NCI-H1930 (cell line): ENCODE measurements around the gene CACNB3.
A peak's percentile ranks its signal among the peaks of the same experiment; 100 is the strongest.

Experiments used
- DNase-seq, 2 experiments: peaks; one replicate each; lab custom pipeline; 2025; lab: John Stamatoyannopoulos, UW

CACNB3 gene

DNA sequence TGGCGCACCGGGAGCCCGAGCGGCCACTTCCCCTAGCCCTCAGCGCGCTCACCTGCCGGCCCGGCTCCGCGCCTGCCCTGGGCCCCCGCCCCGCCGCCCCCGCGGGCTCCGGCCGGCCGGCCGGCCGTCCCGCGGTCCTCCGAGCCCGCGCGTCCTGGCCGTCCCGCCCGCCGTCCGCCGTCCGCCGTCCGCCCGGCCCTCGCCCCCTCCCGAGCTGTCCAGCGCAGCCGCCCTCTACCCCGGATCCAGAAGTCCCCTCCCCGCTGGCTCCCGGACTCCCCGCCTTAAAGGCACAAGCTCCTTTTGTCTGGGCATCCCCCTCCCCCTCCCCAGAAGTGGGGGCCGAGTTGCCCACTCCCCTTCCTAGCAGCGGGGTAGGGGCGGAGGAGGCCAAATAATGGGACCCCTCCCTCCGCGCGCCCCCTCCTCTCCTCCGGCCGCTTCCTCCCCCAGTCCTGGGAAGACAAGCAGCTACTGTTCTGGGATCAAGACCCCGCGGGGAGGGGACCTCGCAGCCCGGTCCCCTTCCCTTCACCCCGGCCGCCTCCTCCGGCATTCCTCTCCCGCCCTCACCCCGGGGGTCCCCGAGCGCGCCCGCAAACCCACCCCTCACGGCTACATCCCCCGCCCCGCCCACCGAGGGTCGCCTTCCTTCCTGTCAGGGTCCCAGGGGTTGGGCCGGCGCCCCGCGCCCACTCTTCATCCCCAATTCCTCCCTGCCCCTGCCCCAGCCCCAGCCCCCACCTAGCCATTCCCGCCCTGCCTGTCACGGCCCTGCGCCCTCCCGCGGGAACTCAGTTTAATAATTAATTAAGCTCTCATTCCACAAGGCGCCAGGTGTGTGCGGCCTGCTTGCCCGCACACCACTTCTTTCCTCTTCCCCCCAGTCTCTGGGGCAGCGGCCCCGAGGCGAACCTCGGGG, 29.2 kb upstream of the CACNB3 start, which contains the start of gene ADCY6:
Gene ADCY6 (minus strand): TSS at position 236 of the 922 bp plus-strand sequence. CDS start 5,655 bp downstream, outside the sequence.
- DNase-seq = peak; percentile 17 to 51

DNA sequence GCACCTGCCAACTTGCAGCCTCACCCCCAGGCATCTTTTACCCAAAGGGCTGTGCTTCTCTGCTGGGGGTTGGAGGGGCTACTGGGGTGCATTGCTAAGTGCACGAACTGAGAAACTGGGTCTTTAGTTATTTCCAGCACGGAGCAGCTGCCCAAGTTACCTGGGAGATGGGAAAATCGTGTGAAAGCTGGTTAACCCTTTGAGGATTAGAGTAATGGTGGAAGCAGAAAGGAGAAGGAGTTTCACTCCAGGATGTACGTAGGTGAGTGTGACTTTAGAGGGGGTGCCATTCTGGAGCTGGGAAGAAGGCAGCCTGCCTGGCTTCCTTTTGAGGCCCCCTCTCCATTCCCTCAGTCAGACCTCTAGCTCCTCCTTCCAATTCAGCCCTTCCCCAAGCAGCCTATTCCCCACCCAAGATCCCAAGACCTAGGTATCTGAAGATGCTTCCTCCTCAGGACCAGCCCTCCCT, 28.4 kb upstream of the CACNB3 start:
- no peak for DNase-seq

DNA sequence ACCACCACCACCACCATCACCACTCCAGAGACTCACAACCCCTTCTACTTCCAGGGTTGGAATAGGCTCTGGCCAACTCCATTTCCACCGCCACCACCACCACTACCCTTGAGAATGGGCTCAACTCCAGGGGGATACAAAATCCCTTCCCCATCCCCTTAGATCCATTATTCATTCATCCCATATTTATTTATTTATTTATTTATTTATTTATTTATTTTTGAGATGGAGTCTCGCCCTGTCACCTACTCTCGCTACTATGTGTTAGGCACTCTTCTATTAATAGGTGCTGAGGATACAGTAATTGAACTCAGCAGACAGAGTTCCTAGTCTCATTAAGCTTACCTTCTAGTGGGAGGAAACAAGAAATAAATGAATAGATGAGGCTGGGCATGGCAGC, 24.6 kb upstream of the CACNB3 start:
- no peak for DNase-seq

DNA sequence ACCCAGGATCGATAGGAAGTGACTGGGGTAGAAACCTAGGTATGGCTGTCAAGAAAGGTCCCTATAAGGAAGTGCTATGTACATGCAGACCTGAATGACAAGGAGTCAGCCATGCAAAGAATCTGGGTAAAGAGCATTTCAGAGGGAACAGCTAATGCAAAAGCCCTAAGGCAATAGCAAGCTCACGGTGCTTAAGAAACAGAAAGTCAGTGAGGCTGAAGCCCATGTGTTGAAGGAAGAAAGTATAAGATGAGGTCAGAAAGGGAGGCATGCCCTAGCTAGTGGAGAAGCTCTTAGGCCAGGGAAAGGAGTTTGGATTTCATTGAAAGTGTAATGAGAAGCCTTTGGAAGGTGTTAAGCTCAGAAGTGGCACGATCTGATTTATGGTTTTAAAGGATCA, 23.4 kb upstream of the CACNB3 start:
- no peak for DNase-seq

DNA sequence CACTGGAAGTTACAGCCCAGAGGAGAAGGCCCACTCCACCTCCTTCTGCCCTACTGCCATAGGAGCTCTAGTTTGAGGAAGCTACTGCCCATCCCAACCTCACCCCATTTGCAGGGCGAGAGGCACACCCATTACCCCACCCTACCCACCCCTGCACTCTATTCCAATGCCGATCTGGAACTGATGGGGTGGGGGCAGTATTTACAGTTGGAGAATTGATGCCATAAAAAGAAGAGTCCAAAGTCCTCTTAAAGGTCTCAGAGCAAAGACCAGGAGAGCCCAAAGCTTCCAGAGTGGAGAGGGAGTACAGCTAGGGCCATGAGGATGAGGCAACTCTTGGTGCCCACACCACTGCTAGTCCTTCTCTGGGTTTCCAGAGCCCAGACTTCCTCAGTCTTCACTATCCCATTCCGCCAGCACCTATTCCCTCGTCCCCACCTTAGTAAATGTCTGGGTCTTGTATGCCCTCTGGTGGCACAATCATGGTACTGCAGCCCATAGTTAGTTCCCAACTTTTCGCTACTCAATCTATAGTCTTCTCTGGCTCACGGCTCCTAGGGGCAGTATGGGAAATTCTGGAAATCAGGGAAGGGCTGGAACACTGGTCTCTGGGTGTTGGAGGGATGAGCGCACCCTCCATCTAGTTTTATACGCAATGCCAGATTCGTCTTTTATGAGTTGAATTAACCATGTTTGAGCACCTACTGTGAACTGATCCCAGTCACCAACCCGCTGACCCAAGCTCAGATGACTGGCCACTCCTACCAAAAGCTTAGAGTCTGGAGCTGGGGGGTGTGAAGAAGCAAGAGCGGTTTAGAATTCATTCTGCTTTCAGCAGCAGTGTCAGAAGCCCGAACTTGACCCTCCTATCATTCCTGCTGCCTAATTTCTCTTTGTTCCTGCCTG, 22.5 kb upstream of the CACNB3 start:
- peak; percentile 49 to 71 for DNase-seq

DNA sequence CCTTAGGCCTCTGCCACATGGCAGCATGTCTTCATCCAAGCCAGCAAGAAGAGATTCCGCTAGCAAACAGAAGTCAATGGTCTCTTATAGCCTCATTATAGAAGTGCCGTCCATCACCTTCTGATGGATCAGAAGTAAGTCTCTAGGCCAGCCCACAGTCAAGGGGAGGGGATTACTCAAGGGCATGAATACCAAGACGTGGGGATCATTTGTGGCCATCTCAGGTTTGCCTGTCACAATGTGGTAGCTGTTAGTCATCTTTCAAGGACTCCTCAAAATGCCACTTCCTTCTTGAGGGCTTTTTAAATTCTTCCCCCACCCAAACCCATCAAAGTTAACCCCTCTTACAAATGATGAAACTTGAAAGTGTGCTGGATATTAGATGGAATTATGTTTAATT, 21.3 kb upstream of the CACNB3 start:
- DNase-seq = no peak

DNA sequence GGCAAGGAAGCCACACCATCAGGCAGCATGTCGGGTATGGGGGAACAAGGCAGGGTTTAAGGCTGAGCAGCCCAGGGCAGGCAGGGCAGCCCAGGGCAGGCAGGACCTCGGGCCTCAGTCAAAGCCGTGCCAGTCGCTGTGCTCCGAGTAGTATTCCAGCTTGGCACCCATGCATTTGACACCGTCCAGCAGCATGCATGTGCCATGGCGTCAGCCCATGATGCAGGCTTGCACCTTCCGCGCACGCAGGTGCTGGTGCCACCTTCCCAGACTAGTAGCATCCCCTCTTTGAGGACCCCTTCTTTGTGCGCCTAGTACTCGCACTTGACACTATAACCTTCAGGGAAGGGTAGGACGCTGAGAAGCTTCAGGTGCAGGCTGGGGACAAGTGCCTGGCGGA, 17.8 kb upstream of the CACNB3 start:
- DNase-seq = no peak

DNA sequence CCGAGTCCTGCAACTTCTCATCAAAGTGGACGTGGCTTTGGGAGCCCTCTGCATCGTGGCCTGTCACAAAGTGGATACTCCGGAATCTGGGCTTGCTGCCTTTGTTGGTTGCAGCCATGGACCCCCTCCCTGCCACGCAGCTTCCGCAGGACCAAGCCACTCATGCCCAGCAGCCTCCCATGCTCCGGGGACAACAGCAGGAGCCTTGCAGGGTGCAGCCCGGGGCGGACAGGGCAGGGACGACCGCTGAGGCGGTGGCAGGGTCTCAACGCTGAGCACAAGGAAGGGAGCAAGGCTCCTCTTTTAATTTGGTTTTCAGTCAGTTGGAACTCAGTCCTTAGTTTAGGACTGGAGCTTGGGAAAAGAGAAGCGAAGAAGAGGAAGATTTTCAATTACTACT, 17.3 kb upstream of the CACNB3 start:
- DNase-seq = no peak

DNA sequence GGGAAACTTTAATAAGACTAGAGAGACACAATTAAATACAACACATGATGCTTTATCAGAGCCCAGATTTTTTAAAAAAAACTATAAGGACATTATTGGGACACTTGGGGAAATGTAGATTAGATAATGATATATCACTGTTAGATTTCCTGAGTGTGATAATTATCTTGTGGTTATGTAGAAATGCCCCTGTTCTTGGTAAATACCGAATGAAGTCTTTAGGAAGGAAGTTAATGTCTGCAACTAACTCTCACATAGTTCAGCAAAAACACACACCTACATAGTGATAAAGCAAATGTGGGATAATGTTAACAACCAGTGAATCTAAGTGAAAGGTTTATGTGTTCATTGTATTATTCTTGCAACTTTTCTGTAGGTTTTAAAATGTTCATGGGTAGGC, 14.6 kb upstream of the CACNB3 start:
- DNase-seq = no peak

DNA sequence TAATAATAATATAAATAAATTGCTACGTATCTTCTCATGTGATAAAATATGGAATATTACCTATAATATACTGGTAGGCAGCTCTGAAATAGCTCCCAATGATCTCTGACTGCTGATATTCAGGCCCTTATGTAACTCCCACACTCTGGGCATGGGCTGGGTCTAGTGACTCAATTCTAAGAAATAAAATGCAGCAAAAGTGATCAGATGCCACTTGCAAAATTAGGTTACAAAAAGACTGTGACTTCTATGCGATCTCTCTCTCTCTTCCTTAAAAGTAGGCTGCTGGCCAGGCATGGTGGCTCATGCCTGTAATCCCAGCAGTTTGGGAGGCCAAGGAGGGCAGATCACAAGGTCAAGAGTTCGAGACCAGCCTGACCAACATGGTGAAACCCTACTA, 10.3 kb upstream of the CACNB3 start:
- no peak for DNase-seq

DNA sequence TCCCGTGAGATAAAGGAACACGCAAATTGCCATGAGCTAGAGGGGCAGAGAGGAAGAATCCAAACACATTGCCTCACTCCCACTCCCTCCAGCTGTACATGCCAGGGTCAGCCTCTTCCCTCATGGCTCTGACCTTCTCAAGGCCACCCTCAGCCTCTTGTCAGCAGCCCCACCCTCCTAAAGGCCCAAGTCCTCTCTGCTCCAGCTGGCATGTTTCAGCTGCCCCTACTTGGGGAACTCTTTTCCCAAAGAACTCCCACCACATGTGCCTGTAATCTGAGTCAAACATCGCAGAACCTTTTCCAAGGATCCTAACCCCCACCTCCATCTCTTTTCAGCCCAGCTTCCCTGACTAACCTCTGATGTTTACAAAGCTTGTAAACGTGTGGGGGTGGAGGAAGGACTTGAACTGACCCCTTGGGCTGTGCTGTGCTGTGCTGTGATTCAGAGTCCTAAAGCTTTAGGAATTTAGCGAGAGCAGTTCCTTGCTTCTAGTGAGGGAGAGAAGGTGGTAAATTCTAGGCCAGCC, 7.3 kb upstream of the CACNB3 start:
- DNase-seq = no peak

DNA sequence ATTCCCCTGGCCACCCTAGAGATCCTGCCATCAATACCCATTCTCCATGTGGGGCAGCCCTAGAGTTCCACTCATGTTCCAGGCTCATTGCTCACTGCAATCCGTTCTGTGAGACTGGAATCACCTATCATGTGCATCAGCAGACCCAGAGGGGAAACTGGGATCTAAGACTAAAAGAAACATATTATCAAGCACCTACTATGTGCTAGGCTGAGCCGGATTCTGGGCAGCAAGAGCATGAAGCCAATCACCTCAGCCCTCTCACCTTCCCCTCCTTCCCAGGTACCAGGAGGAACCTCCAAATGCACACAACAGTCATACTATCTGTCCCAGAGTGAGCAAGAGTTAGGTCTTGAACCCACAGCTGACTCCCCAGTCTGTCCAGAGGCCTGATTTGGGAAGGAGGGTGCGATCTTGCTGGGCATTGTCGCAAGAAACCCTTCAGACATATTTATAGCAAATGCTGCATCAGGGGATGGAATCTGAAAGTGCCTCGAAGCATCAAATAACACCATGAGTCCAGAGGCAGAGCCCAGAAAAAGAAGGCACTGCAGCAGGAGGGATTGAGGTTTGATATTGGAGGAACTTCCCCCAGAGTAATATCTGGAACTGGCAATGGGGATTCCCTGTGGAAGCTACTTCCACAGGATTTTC, 6.7 kb upstream of the CACNB3 start:
- no peak for DNase-seq

DNA sequence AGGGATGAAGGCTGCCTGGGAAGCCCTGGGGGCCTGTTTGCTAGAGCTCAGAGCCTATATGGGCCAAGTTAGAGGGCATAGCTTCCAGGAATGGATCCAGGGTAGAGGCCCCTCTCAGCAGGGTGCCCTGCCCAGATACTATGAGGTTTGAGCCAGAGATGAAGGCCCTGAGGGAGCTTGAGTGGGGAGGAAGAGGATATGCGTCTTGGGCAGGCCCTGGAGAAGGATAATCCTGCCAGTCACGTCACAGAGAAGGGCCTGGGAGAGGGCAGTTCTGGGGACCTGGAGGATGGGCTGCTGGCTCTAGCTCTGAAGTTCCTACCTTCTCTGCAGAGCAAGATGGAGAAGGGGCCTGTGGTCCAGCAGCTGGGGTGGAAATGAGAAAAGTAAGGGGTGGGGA, 5.9 kb upstream of the CACNB3 start:
- DNase-seq = no peak

DNA sequence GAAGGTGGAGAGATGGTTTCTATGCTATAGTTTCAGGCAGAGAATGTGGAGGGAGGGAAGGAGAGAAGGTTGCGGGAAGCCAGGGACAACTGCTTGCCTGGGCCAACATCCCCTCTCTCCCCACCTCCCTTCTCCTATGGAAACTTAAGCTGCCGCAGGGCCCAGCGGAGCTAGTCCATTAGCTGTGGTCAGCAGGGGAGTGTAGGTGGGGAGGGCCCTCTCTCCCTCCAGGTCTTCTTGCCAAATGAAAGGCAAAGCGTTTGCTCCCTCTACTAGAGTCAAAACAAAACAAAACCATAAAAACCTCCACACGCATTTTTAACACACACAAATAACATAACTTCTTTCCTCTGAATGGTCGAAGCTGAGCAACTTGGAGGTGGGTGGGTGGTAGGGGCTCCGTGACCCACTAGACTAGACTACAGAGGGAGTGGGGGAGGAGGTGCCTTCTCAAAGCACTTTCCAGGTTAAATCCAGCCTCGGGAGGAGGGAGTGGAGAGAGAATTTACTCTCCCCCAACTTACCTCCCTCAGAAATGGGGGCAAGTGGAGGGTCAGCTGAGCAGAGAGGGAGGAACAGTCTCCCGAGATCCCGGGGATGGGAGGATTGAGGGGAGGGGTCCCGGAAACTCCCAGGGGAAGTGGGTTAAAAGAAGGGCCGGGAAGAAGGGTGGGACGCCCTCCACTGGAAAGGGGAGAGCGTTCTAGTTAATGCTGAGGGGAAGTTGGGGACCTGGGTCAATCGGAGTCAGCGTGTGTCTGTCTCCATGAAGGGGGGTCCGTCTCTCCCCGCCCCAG, 4.6 kb upstream of the CACNB3 start:
- DNase-seq = peak; percentile 24 to 40

DNA sequence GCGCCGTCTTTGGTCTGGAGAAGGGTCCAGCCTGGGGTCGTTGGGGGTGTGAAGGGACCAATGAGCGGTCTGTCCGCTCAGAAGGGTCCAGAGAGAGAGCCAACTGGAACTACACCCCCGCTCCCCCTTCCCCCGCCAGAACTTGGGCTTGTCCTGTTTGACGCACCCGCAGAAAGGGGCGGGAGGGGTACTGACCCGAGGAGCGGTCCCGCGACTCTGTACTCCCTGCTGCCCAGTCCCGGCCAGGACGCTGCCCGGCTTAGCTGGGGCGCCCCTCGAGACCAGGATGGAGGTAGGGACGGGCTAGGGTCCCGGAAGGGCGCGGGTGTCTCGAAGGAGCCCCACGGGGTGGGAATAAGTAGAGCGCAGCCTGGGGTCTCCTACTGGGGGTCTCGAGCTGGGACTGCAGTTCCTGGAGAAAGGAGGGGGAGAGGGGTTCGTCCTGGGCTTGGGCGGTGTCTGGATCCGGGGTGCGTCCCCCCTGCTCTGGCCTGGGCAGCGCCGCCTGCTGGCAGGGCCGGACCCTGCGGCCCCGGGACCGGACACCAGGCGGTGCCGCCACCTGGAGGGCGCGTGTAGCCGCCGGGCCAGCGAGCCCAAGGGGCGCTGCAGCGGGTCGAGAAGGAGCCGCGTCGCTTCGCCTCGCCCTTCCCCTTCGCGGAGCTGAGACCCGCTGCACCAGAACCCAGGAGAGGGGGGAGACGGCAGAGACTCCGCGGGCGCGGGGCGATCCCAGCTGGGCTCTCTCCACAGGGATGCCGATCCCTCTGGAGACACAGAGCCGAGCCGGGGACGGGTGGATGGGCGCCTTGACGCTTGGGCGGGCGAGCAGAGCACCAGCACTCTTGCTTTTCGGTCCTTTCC, 3.8 kb upstream of the CACNB3 start:
- DNase-seq = peak; percentile 71 to 83

DNA sequence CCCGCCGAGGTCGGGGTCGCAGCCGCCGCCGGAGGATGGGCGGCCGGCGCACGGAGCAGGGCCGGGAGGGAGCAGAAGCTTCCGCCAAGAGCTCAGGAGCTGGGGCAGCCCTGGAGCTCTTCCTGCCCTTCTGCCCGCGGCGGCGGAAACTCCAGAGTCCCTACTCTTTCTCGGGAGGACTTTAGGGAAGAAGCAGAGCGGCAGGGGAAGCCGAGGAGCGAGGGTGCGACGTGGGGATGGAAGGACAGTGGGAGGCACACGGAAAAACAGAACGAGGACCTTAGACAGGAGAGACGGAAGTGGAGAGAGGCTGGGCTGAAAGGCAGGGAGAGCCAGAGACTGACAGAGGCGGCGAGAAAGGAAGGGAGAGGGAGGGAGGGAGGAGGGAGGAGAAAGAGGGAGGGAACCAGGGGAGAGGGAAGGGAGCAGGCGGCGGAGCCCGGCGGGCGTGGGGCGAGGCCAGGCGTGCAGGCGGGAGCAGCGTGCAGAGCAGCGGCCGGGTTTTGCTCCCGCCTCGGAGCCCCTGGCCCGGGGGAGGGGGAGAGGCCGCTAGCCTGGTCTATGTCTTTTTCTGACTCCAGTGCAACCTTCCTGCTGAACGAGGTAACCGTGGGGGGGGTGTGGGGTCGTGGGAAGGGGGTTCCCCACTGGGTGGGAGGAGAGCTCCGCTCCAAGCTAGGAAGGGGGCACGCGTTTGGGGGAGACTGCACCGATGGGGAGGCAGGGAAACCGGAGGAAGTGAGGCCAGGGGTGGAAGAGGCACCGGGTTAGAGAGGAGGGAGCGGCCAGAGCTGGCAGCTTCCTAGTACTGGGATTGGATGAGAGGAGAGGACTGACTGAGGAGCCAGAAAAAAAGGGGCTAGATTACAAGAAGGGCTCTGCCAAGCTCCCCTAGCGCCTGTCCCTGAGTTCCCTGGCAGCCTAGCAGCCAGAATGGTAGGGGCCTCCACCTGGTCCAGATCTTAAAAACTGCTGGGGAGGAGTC, 2.9 kb upstream of the CACNB3 start:
- peak; percentile 22 to 44 for DNase-seq

DNA sequence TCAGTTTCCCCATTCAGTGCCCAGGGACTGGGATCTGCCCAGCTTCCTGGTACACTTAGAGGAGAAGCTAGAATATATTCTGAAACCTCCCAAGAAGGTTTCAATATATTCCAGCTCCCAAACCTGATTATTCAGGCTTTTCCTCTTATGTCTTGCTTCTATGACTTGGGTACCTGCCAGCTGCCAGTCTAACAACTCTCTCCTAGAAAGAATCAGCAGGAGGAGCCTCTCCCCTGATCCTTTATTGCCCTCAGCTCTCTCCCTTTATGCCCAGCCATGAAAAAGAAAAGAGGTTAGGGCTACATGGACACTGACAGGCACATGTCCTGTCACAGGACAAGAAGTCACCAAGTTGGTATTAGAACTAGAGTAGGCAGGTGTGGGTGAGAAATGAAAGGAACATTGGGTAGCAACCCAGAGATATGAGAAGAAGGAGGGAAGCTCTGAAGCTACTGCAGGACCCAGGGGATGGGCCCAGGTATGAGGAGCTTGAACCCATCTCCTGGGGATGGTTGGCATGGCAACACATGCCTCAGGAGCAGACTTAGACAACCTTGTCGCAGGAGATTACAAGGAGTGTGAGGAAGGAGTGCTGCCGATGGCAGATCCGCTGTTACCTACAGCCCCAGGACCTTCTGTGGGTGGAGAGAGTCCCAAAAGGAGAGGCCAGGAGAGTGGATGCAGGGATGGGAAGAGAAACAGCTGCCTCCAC, 2.0 kb upstream of the CACNB3 start:
- DNase-seq = no peak
